ENCODE data around the gene MON2.
"Not testable (repeated sequence)": the region's sequence is repeated elsewhere in the genome, so short reads cannot be mapped to it uniquely, and the experiment has no call there.

Gene MON2

GRCh38 chr12:62466018-62466593 is 520 bp upstream of the MON2 start:
- peak; percentile 45 for ATAC-seq

GRCh38 chr12:62468397-62468796 is 1.8 kb downstream of the MON2 start:
- H3K27me3 Mint-ChIP-seq: no peaks in the 10 kb centered on the region
- peaks cover 18% of the 10 kb centered on the region for H3K4me1 Mint-ChIP-seq
- H3K9me3 Mint-ChIP-seq: peaks cover 3% of the 10 kb centered on the region
- no peak overlapping the region for H3K27ac Mint-ChIP-seq
- H3K4me3 Mint-ChIP-seq: no peak overlapping the region
- ATAC-seq: no peak
- H3K36me3 Mint-ChIP-seq: peaks cover 2% of the 10 kb centered on the region

More at GRCh38 chr12:62466018-62466593, 520 bp upstream of the MON2 start:
- Mint-ChIP-seq H3K36me3 (no peaks in the 10 kb centered on the region), H3K4me3 (peak overlapping the region; percentile 91), H3K27ac (peak overlapping the region; percentile 89), H3K9me3 (peaks cover 6% of the 10 kb centered on the region), H3K27me3 (no peaks in the 10 kb centered on the region), H3K4me1 (peaks cover 15% of the 10 kb centered on the region)

GRCh38 chr12:62468935-62469334 is 2.3 kb downstream of the MON2 start:
- H3K4me3 Mint-ChIP-seq: no peak overlapping the region
- H3K27me3 Mint-ChIP-seq: no peaks in the 10 kb centered on the region
- no peaks in the 10 kb centered on the region for H3K9me3 Mint-ChIP-seq
- H3K4me1 Mint-ChIP-seq: peaks cover 23% of the 10 kb centered on the region
- H3K27ac Mint-ChIP-seq: no peak overlapping the region
- no peak for ATAC-seq
- peaks cover 8% of the 10 kb centered on the region for H3K36me3 Mint-ChIP-seq

- Mint-ChIP-seq H3K27ac (no peak overlapping the region), H3K4me1 (peaks cover 29% of the 10 kb centered on the region), H3K27me3 (no peaks in the 10 kb centered on the region), H3K36me3 (peaks cover 13% of the 10 kb centered on the region), H3K9me3 (no peaks in the 10 kb centered on the region), H3K4me3 (no peak overlapping the region)
- no peak for ATAC-seq
Observed at GRCh38 chr12:62469704-62470103, 3.1 kb downstream of the MON2 start.

GRCh38 chr12:62471734-62472133 is 5.1 kb downstream of the MON2 start:
- Mint-ChIP-seq H3K4me1 (peaks cover 28% of the 10 kb centered on the region), H3K36me3 (peaks cover 18% of the 10 kb centered on the region), H3K9me3 (no peaks in the 10 kb centered on the region), H3K27me3 (no peaks in the 10 kb centered on the region), H3K27ac (no peak overlapping the region), H3K4me3 (no peak overlapping the region)
- no peak for ATAC-seq

GRCh38 chr12:62472472-62472871 is 5.8 kb downstream of the MON2 start:
- Mint-ChIP-seq H3K4me3 (no peak overlapping the region), H3K9me3 (no peaks in the 10 kb centered on the region), H3K4me1 (peaks cover 25% of the 10 kb centered on the region), H3K27me3 (no peaks in the 10 kb centered on the region), H3K36me3 (peaks cover 19% of the 10 kb centered on the region), H3K27ac (no peak overlapping the region)
- no peak for ATAC-seq

GRCh38 chr12:62481843-62482540 is 15.4 kb downstream of the MON2 start:
- ATAC-seq: no peak
- peaks cover 36% of the 10 kb centered on the region for H3K36me3 Mint-ChIP-seq
- no peaks in the 10 kb centered on the region for H3K9me3 Mint-ChIP-seq
- H3K27ac Mint-ChIP-seq: no peak overlapping the region
- no peaks in the 10 kb centered on the region for H3K27me3 Mint-ChIP-seq
- peaks cover 42% of the 10 kb centered on the region for H3K4me1 Mint-ChIP-seq
- H3K4me3 Mint-ChIP-seq: no peak overlapping the region

- Mint-ChIP-seq H3K4me1 (peaks cover 40% of the 10 kb centered on the region), H3K36me3 (peaks cover 33% of the 10 kb centered on the region), H3K27ac (no peak overlapping the region), H3K4me3 (no peak overlapping the region), H3K27me3 (no peaks in the 10 kb centered on the region), H3K9me3 (no peaks in the 10 kb centered on the region)
- no peak for ATAC-seq
Observed at GRCh38 chr12:62482769-62483168, 16.1 kb downstream of the MON2 start.

- no peak for ATAC-seq
- H3K9me3 Mint-ChIP-seq: no peaks in the 10 kb centered on the region
- H3K36me3 Mint-ChIP-seq: peaks cover 29% of the 10 kb centered on the region
- no peak overlapping the region for H3K4me3 Mint-ChIP-seq
- peak overlapping the region; percentile 33 for H3K27ac Mint-ChIP-seq
- H3K4me1 Mint-ChIP-seq: peaks cover 35% of the 10 kb centered on the region
- H3K27me3 Mint-ChIP-seq: no peaks in the 10 kb centered on the region
Observed at GRCh38 chr12:62484233-62484632, 17.6 kb downstream of the MON2 start.

- peaks cover 69% of the 10 kb centered on the region for H3K36me3 Mint-ChIP-seq
- no peaks in the 10 kb centered on the region for H3K4me1 Mint-ChIP-seq
- no peak for ATAC-seq
- H3K4me3 Mint-ChIP-seq: no peak overlapping the region
- no peaks in the 10 kb centered on the region for H3K27me3 Mint-ChIP-seq
- no peaks in the 10 kb centered on the region for H3K9me3 Mint-ChIP-seq
- H3K27ac Mint-ChIP-seq: no peak overlapping the region
Observed at GRCh38 chr12:62505786-62506185, 39.2 kb downstream of the MON2 start.

- ATAC-seq: no peak
- Mint-ChIP-seq H3K27ac (no peak overlapping the region), H3K4me3 (no peak overlapping the region), H3K27me3 (no peaks in the 10 kb centered on the region), H3K4me1 (no peaks in the 10 kb centered on the region), H3K36me3 (peaks cover 74% of the 10 kb centered on the region), H3K9me3 (peaks cover 3% of the 10 kb centered on the region)
Observed at GRCh38 chr12:62512901-62513300, 46.3 kb downstream of the MON2 start.

- not testable (repeated sequence) for H3K27me3 Mint-ChIP-seq, H3K9me3 Mint-ChIP-seq, ATAC-seq, H3K4me1 Mint-ChIP-seq, H3K27ac Mint-ChIP-seq, H3K4me3 Mint-ChIP-seq
- H3K36me3 Mint-ChIP-seq: peaks cover 75% of the 10 kb centered on the region
Observed at GRCh38 chr12:62514080-62514479, 47.5 kb downstream of the MON2 start.

- Mint-ChIP-seq H3K9me3 (peaks cover 3% of the 10 kb centered on the region), H3K4me3 (no peak overlapping the region), H3K36me3 (peaks cover 48% of the 10 kb centered on the region), H3K4me1 (no peaks in the 10 kb centered on the region), H3K27me3 (no peaks in the 10 kb centered on the region), H3K27ac (no peak overlapping the region)
- ATAC-seq: no peak
Observed at GRCh38 chr12:62516927-62517326, 50.3 kb downstream of the MON2 start.

- Mint-ChIP-seq H3K27me3 (no peaks in the 10 kb centered on the region), H3K4me1 (no peaks in the 10 kb centered on the region), H3K36me3 (peaks cover 38% of the 10 kb centered on the region), H3K9me3 (peaks cover 3% of the 10 kb centered on the region), H3K27ac (no peak overlapping the region), H3K4me3 (no peak overlapping the region)
- ATAC-seq: no peak
Observed at GRCh38 chr12:62517887-62518286, 51.3 kb downstream of the MON2 start.

- no peak for ATAC-seq
- Mint-ChIP-seq H3K4me3 (no peak overlapping the region), H3K9me3 (peaks cover under 1% of the 10 kb centered on the region), H3K36me3 (peaks cover 32% of the 10 kb centered on the region), H3K4me1 (no peaks in the 10 kb centered on the region), H3K27me3 (no peaks in the 10 kb centered on the region), H3K27ac (no peak overlapping the region)
Observed at GRCh38 chr12:62519043-62519442, 52.4 kb downstream of the MON2 start.

- no peak for ATAC-seq
Observed at GRCh38 chr12:62520361-62520760, 53.7 kb downstream of the MON2 start.

More at GRCh38 chr12:62520361-62520760, 53.7 kb downstream of the MON2 start:
- H3K9me3 Mint-ChIP-seq: no peaks in the 10 kb centered on the region
- peaks cover 19% of the 10 kb centered on the region for H3K36me3 Mint-ChIP-seq
- H3K4me1 Mint-ChIP-seq: no peaks in the 10 kb centered on the region
- H3K4me3 Mint-ChIP-seq: no peak overlapping the region
- H3K27ac Mint-ChIP-seq: no peak overlapping the region
- H3K27me3 Mint-ChIP-seq: no peaks in the 10 kb centered on the region
